DLD1 (cell line): ENCODE measurements around the gene RHBG.
"Not testable (repeated sequence)": the region's sequence is repeated elsewhere in the genome, so short reads cannot be mapped to it uniquely, and the experiment has no call there.

Experiments used
- in situ Hi-C: cut with HindIII; loops from 2 replicates; pipeline ENCODE4 v1.10.0; 2017; ENCODE audit warnings: low sequenced_read_pairs

The RHBG gene

DNA sequence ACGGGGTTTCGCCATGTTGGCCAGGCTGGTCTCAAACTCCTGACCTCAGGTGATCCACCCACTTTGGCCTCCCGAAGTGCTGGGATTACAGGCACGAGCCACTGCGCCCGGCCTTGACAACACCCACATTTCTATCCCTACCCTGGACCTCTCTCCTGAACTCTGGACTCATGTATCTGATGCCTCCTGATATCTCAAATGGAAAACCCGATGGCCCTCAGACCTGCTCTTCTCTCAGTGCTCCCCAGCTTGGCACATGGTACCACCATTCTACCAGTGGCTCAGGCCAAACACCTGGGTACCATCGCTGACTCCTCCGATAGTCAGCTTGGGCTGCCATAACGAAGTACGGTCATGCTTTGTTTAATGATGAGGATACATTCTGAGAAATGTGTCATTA, 8.5 kb upstream of the RHBG start:
- in situ Hi-C loops, result no loop called here

DNA sequence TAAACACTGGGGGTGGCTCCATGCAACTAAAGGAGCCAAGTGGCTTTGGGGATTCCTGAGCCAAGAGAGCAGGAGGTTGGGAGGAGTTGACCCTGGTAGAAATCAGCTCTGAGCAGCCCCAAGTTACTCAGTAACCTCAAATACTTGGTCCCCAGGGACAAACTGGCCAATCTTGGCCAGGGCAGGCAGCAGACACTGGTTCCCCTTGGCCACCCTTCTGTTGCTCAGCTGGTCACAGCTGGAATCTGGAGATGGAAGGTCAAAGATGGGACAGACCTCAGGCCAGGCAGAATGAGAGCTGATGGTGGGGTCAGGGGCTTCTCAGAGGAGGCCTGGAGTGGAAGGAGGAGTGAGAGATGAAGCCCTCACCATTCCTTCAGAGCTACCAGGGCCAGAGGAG, 3.3 kb upstream of the RHBG start:
- in situ Hi-C loops, result no loop called here

DNA sequence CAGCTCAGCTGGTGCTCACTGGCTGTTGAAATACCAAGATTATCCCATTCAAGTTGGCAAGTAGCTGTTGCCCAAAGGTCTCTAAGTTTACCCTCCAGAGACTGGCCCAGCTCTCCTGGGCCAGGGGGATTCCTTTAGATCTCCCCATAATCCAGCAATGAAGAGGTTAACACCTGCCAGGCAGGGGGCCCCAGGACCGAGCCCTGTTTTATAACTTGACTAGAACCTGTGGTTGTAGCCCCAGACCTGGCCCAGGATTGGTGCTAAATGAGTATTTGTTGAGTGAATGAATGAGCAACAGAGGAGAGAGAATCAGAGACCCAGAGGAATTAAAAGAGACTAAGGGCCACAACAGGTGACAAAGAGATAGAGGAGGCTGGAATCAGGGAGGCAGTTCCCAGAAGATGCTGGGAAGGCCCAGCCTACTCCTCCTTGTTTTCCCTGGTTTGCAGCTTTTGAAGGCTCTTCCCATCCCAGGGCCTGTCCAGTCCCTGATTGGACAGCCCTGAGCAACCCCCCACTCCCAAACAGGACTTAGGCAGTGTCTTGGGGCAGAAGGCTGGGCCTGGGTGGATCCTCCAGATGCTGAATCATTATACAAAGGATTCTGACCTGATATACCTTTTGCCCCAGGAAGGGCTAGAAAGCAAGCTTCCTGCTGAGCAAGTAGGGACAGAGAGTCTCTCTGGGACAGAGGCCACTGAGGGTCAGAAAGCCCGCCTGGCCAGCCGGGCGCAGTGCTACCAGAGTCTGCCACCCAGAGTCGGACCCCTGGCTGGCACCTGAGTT, 2.4 kb upstream of the RHBG start:
- in situ Hi-C loops, result no loop called here

DNA sequence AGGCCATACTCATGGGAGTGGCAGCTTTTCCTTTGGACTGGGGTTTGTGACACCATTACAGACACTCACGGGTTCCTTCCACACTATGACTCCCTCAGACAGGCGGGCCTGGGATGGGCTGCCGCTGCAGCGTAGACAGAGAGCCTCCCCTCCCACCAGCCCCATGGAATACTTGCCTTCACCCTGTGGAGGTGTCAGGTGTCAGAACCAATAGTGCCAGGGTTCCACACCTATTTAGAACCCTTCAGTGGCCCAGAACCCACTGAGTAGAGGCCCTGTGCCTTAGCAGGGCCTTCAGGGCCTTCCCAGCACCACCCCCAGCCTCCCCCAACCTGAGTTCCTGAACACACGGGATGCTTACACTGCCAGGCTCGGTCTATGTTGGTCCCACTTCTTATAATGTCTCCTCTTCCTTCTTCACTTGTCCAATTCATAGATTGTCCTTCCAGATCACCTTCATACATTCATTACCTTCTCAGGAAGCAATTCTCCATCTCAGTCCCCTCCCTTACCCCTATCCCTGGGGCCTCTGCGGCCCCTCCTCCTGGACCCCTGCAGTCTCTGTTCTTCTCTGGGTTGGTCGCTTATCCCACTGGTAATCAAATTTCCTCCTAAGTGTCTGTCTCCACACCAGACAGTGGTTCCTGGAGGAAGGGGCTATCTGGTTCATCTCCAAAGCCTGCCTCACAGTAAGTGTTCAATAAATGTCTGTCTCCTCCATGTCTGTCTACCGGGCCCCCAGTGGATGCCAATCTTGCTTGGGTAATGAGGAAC, 1.4 kb upstream of the RHBG start:
- in situ Hi-C loops, result no loop called here

DNA sequence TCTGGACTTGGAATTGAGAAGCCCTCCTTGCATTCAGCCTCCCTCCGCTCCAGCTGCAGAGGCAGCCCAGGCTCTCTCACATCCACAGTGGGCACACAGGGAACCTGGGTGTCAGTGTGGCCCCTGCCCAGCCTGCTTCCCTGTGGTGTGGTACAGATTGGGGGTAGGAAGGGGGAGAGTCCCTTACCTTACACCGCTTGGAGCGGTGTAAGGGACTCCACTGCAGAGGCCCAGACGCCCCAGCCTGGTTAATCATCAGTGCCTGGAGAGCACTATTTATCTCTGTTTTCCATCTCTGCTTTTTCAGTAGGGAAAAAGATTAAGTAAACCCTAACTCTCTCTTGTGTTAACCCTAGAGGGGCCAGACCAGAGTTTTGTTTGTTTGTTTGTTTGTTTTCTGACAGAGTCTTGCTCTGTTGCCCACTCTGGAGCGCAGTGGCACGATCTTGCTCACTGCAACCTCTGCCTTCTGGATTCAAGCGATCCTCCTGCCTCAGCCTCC, 803 bp upstream of the RHBG start:
- in situ Hi-C loops, result no loop called here

DNA sequence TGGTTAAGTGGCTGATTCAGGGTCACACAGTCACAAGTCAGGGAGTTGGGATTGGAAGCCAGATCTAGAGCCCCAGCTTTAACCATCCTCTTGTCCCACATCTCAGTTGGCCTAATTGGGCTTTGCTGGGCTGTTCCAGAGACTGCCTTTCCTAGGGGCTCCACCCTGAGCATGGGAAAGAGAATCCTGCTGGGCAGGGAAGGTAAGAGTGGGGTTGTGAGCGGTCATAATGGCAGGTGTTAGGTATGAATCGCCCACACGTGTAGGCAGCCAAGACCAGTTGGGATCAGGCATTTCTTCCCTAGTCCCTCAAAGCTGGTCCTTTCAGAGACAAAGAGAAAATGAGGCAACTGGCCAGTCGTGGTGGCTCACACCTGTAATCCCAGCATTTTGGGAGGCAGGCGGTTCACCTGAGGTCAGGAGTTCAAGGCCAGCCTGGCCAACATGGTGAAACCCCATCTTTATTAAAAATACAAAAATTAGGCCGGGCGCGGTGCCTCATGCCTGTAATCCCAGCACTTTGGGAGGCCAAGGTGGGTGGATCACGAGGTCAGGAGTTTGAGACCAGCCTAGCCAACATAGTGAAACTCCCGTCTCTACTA, 775 bp downstream of the RHBG start:
- in situ Hi-C loops, result not testable (repeated sequence)

DNA sequence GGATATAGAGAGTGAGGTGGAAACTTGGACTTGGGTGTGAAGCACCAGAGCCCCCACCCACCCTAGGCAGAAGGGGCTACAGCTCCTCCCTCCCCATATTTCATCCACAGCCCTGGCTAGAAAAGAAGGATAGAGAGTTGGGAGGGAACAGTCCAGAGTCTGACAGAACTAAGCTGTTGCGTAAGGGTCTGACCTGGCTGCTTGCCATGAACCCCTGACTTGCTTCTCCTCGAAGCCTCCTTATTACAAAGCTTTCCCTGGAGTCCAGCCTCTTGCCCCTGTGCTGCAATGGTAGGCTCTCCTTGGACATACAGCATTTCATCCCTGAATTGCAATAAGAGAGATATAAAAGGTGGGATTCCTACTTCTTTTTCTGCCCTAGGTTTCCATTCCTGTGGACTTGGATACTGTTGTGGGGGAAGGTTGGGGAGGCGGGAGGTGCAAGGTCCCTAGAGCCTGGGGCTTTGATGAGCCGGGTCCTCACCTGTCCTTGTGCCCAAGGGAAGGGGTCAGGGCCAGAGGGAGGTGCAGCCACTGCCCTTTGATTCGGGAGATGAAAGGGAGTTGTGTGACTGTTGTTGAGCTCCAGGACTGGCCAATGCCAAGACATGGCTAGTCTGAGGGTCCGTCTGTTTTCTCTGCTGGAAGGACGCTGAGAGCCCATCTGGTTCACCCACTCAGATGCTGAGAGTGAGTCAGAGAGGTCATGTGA, 2.7 kb downstream of the RHBG start:
- in situ Hi-C loops, result no loop called here

DNA sequence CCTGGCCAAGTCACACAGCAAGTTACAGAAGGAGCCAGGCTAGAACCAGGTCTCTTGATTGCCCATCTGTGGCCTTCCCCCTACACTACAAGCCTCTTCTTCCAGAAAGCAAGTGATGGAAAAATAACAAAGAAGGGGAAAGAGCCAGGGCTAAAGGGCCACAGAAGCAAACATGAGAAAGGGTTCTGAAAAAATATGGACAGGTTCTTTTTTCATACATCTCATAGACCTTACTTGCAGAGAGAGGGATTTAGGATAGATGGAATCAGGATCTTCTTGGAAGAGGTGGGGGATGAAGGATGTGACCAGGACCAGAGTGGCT, 3.2 kb downstream of the RHBG start:
- in situ Hi-C loops, result no loop called here

DNA sequence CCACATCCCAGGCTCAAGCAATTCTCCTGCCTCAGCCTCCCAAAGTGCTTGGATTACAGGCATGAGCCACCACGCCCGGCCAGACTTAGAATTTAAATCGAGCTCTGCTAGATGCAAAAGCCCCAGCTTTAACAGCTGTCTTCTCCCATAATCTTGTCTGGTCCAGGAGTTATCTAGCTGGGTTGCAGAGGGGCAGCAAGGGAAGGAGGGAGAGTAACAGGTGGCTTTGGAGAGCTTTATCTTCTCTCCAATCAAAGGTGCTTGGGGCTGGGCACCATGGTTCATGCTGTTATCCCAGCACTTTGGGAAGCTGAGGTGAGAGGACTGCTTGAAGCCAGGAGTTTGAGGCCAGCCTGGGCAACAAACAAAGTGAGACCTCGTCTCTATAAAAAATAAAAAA, 3.9 kb downstream of the RHBG start:
- in situ Hi-C loops, result no loop called here

DNA sequence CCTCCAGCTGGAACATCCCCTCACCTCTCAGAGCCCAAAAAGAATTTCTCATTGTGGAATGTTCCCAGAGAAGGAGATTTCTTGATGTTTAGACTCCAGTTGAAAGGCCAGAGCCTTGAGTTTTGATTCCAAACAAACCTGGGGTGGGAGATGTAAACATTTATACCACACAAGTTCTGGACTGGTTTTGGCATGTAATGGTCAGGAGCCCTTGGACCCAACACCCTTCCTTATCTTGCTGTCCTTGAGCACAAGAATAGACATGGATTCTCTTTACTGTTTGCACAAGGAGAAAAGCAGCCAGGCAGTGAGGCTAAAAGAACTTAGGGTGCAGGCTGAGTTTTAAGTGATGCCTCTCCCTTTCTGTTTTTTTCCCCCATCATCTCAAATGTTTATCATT, 4.5 kb downstream of the RHBG start:
- in situ Hi-C loops, result no loop called here

DNA sequence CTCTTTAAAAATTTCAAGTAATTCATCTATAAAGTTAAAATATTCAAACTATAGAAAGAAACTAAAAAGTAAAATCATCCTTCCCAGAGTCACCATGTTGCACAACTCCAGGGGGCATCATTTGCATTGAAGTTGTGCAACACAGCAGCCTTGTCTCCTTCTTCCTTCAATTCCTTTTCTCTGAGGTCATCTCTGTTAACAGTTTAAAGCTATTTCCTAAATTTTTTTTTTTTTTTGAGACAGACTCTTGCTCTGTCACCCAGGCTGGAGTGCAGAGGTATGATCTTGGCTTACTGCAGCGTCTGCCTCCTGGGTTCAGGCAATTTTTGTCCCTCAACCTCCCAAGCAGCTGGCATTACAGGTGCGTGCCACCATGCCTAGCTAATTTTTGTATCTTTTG, 7.1 kb downstream of the RHBG start:
- in situ Hi-C loops, result no loop called here

DNA sequence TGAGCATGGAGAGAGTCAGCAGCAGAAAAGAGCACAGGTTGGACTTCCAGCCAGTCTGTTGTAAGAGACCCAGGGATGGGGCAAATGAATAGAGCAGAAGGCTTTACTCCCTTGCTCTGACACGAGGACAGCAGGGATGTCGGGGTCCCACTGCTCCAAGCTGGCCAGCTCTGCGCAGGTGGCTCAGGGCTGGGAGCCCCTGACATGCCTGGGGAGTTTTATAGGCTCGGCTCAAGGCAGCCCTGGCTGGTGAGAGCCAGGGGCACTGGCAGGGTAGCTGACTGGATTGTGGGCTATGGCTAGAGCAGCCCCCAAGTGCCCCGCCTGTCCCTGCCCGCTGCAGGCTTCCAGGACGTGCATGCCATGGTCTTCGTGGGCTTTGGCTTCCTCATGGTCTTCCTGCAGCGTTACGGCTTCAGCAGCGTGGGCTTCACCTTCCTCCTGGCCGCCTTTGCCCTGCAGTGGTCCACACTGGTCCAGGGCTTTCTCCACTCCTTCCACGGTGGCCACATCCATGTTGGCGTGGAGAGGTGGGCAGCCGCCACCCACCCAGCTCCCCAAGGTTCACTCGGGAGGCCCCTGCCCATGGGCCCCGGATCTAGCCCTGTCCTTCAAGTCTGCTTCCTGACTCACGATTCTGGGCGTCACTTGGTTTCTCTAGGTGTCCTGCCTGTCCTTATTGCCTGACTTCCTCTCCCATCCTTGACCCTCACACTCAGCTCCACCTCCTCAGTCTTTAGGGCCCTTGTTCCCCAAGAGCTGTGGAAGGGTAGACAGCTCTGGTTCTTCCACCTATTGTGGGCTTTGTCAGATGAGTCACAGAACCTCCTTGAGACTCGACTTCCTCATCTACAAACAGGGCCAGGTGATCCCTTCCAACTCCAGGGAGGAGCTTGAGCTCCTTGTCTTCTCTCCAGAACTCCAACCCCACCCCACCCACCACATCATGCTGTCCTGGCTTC, 8.2 kb downstream of the RHBG start:
- in situ Hi-C loops, result no loop called here

DNA sequence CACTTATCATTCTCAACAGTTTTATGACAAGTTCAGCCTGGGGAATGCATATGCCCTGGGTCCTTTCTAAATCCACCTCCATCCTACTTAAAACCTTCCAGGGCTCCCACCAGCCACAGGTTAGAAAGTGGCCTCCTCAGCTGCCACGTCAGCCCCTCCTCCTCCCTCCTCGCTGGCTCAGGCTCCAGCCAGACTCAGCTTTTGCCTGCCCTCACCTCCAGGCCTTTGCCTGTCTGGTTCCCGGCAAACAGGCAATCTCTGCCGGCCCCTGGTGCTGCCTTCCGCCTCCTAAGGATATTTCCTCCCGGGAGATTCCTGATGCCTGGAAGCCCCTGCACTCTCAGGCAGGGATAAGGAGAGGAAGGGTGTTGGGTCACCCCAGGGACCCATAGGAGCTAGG, 9.5 kb downstream of the RHBG start:
- in situ Hi-C loops, result no loop called here

DNA sequence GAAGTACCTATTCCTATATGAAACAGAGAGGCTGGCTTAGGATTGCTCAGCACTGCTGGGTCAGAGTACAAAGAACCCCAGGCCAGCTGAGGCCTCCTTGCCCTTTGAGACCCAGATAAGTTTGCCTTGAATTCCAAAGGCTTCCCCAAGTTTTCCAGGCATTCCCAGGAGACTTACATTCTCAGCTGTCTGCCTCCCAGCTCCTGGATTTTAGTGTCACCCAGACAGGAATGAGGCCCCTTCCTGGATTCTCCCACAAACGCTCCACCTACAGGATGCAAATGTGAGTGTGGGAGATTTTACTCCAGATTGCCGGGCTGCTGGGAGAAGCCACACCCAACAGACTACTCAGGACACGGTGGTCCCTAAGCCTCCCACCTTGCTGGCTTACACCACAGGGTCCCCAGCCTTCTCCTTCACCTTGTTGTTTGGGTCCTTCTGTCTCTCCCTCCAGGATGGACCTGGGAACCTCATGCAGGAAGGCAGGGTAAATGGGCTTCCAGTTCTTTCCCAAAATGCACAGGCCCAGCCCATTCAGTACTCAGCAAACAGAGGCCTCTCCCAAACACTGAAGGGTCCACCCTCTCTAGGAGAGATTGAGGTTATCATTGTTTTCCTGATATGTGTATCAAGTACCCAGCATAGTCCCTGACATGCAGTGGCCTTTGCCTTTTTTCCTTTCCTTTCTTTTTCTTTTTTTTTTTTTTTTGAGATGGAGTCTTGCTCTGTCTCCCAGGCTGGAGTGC, 10.6 kb downstream of the RHBG start:
- in situ Hi-C loops, result no loop called here

DNA sequence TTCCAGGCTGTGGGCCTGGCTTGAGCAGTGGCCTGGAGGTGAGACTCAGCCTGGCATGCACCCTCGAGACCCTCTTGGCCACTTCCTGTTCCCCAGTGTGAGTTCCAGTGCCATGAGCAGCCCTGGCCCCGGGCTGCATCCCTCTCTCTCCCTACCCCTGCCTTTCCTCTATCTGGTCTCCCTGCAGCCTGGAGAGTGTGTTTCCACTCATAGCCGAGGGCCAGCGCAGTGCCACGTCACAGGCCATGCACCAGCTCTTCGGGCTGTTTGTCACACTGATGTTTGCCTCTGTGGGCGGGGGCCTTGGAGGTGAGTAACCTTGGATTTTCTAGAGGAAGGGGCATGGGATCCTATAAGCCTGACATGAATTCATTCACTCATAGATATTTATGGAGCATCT, 13.6 kb downstream of the RHBG start:
- in situ Hi-C loops, result no loop called here

DNA sequence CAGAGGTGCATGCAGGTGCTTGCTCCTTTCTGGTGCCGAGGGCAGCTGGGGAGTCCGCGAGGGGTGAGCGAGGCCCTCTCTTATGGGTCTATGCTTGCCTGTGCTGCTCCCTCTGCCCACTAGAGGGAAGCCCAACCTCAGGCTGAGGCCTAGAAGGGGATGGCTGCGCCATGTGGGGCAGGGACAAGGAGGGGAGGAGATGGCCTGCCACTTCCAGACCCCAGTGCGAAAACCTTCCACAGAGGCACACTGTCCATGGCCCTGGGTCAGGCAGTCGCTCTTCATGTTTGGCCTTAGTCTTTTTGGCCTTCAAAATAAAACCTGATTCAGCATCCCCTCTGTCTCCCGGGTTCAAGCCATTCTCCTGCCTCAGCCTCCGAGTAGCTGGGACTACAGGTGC, 14.0 kb downstream of the RHBG start:
- in situ Hi-C loops, result no loop called here

DNA sequence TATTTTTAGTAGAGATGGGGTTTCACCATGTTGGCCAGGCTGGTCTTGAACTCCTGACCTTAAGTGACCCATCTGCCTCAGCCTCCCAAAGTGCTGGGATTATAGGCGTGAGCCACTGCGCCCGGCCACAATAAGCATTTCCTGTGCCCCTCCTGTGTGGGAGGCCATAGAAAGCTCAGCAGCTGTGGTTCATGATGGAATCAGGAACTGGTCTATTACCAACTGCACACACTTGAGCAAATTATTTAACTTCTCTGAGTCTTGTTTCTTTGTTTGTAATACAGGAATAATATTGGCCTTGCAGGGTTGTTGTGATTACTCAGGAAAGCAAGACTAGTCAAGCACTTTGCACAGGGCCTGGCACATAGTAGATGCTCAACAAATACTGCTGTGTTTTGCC, 15.0 kb downstream of the RHBG start:
- in situ Hi-C loops, result no loop called here

DNA sequence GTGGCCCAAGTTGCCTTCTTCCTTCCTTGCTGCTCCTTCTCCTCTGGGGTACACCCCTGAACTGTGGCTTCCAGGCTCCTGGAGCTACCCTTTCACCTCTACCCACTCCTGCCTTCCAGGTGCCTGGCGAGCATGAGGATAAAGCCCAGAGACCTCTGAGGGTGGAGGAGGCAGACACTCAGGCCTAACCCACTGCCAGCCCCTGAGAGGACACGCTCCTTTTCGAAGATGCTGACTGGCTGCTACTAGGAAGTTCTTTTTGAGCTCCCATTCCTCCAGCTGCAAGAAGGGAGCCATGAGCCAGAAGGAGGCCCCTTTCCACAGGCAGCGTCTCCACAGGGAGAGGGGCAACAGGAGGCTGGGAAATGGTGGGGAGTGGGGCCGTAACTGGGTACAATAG, 15.6 kb downstream of the RHBG start:
- in situ Hi-C loops, result no loop called here

DNA sequence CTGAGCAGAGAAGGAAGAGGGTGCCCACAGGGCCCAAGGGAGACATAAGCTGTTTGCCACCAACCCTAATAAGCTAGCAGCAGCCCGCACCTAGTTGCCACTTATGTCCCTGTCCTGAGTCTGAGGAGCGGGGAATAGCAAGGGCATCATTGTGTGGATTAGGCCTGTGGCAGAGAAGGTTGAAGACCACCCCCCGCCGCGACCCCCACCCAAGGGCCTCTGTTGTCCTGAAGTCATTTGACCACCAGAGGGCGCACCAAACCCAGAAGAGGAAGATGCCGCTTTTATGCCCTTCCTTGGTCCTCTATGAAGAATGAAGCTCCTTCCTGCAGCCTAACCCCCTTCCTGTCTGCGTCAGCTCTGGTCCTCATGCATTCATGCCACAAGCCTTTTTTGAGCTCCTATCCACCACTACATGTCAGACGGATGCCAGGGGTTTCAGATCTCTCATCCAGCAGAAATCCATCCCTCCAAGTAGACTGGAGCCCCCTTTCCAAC, 16.6 kb downstream of the RHBG start:
- in situ Hi-C loops, result no loop called here
